NCI-H2107 treated with DMSO at 0.1 percent for 48 hours (cell line): ENCODE results near the gene NR4A1.

ENCODE experiments used
- DNase-seq: peaks from one replicate; lab custom pipeline; 2025; ENCODE audit not compliant: unreplicated experiment; lab: John Stamatoyannopoulos, UW

NR4A1 gene

DNA sequence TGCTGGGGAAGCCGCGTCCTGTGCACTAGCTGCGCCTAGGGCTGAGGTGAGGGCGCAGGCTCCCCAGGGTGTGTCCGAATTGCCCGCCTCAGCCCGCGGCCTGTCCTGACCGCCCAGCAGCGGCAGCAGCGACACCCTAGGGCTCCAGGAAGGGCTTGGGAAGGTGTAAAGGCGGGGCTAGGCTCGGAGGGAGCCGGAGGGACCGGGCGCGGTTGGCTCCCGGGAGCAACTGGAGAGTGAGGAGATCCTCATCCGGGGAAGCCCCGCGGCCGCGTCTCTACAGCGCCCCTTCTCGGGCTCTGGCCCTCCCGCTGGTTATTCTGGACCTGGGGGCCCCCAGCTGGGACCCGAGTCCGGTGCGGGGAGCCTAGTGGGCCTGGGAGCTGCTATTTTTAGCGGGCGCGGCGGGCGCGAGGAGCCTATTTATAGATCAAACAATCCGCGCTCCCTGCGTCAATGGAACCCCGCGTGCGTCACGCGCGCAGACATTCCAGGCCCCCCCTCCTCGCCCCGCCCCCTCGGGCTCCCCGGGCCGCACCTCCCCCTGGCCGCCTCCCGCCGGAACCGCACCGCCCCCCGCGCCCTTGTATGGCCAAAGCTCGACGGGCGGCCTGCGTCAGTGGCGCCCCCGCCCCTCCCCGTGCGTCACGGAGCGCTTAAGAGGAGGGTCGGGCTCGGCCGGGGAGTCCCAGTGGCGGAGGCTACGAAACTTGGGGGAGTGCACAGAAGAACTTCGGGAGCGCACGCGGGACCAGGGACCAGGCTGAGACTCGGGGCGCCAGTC lies at the start of gene NR4A1:
TSS of gene NR4A1 (plus strand) at position 685 of the 784 bp plus-strand sequence. CDS start 2,887 bp downstream, outside the sequence.
- DNase-seq: peak; percentile 69

DNA sequence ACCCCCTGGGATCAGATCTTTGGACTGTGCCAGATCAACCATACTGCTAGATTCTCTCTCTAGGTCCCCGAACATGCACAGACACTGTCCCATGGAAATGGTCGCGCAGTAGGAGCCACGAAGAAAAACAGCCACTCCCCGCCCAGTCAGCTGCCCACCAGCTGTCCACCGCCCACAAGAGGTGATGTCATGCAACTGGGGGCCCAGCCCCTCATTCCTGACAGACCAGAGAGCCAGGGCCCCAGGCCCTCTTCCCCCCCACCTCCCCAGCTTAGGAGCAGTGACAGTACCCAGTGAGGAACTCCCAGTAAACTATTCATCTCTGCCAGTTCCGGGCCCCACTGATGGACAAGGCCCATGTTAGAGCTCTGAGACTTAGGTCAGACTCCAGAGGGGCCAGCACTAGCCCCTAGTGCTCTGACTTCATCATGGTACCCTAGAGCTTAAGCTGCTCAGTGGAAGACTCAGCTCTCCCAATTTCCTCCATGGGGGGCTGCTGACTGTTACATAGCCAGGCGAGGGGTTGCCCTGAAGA lies 48.2 kb upstream of the NR4A1 start:
- DNase-seq: no peak

DNA sequence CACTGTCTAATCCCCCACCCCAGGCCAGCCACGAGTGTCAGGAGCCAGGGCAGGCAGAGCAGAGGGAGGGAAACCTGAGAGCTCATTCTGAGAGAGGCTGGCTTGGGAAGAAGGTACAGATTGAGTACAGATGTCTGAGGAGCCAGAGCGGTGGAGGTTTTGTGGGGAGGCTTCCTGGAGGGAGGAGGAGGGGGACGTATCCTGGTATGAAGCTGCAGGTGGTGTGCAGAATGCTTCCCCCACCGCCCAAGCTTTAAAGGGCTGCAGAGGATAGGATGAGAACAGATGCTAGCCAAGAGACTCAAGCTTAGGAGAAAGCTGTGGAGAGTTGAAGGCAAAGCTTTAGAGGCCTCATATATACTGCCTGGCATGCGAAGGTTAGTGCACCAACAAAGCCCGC lies 47.7 kb upstream of the NR4A1 start:
- DNase-seq: peak; percentile 44

DNA sequence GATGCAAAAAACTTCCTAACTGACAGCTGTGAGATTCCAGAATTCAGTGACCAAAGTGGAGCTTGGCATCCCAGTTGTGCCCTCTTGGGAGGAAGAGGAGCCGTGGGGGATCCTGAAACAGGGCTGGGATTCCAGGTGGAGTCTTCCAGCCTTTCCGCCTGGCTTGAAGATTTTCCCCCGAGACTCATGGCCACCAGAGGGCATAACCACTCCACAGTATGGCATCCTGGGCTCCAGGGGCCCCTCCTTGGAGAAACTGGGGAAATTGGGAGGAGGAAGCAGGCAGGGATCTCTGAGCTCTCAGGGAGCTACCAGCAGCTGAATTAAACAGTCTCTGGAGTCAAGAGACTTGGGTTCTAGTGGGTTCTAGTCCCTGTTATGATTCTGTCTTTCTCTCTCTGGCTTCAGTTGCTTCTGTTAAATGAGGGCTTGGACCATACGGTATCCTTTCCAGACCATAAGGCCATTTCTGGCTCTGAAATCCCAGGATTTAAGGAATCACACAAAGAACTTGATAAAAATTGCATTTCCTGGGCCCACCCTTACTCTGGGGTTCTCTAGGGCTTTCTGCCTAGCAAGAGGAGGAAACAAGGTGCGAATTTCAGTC lies 47.1 kb upstream of the NR4A1 start:
- peak; percentile 81 for DNase-seq

DNA sequence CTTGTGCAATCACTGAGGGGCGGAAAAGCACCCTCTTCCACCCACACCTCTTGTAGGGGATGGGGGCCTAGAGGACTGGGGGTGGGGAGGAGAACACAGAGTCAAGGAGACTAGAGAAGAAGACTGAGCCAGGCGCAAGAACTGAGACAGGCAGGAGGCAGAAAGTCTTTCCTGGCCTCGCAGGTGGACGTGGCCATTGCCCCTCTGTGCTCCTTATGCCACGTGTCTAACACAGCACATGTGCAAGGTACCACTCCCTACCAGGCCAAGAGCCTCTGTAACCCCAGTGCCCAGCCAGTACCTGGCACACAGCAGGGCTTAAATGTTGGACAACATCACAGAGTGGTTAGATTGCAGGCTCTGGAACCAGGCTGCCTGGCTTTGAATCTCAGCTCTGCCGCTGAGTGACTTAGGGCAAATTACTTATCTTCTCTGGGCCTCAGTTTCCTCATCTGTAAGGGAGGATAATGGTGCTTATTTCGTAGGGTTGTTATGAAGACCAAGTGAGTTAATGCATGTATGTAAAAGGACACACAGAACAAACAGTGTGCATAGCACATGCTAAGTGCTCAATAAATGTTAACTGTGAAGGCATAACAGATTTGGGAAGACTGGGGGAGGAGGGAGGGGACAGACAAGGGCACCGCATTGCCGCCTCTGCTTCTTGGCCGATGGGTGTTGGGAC lies 45.9 kb upstream of the NR4A1 start:
- DNase-seq: no peak

DNA sequence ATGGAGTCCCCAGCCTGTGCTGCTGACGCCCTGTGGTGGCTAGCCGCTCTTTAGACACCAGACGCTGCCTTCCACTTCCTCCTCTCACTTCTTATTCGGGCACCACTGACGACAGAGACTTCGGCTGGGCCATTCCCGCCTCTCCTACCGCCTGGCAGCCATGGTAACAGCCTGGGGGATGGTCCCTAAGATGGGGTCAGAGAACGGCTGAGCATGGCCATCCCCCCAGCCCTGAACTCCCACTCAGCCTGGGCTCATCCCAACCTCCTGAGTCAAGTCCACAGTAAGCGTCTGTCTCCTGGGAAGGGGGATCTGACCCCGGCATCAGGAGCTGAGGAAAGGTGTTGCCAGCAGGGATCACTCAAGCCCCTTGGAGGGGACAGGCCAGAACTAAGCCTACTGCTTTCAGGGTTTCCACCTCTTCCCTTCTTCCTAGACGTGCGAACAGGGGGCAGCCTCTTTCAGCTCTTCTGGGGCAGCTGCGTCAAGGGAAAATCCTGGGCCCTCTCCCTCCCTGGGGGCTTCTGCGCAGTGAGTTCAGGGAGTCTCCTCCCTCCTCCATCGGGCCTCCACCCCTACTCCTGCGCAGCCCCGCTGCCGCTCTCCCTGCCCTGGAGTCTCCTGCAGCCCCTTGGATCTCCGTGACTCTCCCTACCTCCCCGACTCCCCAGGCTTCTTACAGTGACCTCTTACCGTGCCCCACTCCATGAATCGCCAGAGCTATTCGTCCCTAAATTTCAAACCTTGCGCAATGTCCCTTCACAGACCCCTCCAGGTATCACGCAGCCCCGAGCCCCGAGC lies 45.1 kb upstream of the NR4A1 start:
- no peak for DNase-seq

DNA sequence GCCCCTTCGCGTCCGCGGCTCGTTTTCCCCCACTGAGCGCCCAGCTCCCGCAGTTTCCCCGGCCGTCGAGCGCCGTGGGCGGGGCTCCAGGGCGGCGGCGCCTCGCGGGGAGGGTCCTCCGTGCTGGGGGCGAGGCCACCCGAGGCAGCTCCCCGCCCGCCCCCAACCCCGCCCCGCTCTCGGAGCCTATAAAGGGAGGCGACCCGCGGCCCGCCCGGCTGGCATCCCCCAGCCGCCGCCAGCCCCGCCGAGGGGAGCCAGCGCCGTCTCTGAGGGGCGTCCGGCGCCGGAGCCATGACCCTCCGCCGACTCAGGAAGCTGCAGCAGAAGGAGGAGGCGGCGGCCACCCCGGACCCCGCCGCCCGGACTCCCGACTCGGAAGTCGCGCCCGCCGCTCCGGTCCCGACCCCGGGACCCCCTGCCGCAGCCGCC lies 44.5 kb upstream of the NR4A1 start, which contains the start of gene TAMALIN:
TSS of gene TAMALIN (plus strand) at position 221 of the 432 bp plus-strand sequence. CDS start at position 295, 74 bp downstream.
- peak; percentile 41 for DNase-seq

DNA sequence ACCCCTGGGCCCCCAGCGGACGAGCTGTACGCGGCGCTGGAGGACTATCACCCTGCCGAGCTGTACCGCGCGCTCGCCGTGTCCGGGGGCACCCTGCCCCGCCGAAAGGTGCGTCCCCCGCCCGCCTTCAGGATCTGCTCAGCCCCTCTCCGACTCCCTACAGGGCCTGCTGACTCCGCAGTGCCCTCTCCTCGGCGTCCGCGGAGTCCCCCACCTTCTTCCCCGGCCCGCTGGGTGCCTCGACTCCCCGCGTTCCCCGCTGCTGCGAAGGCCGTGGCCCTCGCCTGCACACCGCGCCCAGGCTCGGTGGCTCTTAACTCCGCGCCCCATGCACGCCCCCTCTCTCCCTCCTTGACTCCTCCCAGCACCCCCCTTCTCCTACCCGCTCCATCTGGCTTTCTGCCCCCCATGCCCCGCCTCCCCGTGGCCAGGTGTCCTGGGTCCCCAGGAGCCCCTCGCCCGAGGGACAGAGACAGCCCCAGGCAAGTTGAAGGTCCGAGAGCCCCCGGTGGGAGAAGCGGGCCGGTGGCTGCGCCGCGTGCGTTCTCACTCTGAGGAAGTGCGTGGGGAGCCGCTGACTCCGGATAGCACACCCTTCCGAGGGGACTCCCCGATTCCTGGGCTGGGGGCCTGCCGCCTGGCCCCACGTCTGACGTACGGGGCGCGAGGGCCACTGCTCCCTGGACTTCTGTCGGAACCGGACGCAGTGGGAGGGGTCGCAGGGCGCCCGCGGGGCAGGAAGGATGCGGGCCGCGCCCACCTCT lies 43.9 kb upstream of the NR4A1 start:
- DNase-seq: no peak

DNA sequence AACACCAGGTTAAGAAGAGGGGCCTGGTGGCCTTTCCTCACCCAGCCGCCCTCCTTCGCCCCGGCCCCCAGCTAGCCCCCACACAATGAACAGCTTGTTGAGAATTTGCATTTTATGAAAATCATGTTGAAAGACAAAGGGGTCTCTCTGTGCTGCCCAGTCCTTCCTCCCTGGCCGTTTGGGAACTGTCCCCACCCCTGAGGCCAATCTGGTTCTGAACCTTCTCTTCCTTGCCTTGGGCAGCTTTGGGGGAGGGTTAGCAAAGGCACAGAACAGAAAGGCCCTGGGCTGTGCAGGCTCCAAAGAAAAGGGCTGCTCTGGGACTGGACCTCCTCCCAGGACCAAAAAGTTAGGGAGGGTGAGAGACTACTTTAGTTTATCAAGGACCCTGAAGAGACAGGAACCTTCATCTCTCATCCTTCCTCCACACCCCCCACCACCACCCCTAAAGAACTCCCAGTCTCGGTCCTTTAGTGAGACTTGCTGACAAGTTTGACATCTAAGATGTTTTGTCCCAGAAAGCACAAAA lies 43.2 kb upstream of the NR4A1 start:
- DNase-seq: no peak

DNA sequence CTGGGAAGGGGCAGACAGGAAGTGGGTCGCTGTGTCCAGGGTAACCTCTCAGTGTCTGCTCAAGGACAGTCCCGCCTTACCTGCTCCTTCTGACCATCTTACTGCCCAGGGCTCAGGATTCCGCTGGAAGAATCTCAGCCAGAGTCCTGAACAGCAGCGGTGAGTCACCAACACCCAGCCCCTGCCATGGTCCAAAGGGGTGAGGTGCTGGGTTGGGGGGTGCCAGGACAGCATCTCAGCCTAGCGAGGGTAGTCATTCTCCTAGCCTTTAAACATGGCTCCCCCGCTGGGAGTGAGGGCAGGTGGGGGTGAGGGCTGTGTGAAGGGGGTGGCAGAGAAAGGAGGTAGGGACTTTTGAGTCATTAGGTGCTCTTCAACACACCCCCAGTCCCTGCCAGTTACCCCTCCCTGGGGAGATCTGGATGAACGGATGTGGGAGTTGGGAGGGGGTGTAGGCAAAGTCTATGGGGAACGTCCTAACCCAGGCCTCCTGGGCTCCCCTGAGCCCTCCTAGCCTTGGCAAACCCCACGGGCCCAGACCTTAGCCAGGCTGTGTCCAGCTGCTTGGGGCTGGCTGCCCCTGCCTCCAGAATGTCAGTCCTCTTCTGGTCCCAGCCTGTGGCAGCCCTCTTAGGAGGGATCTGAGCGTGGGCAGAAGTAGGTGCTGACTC lies 42.0 kb upstream of the NR4A1 start:
- DNase-seq: no peak

DNA sequence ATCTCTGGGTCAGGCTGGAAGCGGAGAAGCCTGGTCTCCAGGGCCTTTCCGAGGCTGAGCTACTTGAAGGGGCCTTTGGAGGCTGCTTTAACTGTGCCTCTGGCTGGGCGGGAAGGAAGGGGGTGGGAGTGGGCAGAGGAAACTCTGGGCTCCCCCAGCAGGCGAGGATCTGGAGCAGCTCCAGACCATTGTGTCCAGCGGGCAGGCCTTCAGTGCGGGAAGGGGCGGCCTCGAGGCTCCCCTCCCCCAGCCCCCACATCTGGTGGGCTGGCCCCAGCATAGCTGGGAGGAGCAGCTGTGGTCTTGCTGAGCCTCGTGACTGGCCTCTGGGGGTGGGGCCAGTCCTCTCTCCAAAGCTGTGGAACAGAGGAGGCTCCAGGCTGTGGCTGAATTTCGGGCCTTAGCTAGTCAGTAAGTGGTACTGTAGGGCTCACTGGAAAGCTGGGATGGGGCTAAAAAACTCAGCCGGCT lies 41.1 kb upstream of the NR4A1 start:
- no peak for DNase-seq

DNA sequence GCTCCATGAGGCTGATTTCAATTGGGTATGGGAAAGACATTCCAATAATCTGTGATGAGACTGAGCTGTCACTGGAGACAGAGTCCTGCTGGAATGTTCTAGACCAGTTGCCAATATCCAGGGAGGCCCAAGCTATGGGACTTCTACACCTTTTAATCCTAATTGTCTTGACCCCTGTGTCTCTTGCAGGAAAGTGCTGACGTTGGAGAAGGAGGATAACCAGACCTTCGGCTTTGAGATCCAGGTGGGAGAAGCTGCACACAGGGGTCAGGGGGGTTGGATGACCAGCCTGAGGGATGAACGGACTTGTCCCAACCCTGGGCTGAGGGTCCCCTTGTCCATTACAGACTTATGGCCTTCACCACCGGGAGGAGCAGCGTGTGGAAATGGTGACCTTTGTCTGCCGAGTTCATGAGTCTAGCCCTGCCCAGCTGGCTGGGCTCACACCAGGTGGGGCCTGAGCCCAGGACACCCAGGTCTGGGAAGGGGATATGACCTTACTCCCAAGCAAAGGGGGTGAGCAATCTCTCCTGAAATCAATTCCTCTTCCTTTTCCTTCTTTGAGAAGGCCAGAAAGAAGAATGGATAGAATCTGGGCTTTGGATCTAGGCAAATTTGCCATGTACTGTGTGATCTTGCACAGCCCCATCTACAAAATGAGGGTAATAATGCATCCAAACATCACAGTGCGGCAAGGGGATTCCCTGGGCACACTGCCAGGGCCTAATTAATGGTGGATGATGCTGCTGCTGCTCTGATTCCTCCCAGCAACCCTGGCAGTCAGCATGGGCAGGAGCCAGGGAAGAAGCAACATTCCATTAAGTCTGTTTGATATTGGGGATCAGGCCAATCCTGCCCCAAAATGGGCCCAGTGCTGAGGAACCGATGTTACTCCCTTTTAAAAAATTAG lies 40.3 kb upstream of the NR4A1 start:
- DNase-seq: no peak

DNA sequence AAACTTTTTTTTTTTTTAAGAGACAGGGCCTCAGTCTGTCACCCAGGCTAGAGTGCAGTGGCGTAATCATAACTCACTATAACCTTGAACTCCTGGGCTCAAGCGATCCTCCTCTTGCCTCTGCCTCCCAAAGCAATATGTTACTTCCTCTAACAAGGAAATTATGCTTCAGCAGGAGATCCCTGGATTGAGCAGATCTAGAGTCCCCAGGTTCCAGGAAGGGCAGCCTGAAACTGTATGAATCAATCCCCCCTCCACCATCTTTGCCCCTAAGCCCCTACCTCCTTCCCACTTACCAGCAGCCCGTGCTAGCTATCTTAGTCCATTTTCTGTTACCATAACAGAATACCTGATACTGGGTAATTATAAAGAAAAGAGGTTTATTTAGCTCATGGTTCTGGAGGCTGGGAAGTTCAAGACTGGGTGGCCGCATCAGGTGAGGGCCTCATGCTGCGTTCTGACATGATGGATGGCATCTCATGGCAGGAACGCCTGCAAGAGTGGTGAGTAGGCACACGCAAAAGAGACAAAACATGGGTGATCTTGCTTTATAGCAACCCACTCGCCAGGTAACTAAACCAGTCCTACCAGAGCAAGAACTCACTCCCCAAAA lies 39.5 kb upstream of the NR4A1 start:
- DNase-seq: no peak

DNA sequence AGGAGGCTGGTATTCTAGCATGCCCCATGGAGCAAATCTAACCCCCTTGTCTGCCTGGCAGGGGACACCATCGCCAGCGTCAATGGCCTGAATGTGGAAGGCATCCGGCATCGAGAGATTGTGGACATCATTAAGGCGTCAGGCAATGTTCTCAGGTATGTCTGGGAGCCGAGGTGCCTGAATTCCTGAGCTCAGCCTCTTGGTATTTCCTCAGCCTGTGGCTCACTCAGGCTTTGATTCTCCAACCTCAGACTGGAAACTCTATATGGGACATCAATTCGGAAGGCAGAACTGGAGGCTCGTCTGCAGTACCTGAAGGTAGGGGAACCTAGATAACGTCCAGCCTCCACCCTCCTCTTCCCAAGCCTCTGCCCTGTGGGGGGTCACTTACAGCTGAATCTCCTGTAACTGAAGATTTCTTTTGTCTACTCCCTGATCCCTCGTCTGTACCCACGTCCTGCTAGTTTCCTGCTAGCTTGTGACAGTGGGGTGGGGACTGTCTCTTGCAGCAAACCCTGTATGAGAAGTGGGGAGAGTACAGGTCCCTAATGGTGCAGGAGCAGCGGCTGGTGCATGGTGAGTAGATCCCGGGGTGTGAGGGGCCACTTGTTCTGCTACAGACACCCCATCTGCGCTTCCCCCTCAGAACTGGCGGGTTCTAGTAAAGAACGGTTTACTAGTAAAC lies 37.5 kb upstream of the NR4A1 start:
- no peak for DNase-seq

DNA sequence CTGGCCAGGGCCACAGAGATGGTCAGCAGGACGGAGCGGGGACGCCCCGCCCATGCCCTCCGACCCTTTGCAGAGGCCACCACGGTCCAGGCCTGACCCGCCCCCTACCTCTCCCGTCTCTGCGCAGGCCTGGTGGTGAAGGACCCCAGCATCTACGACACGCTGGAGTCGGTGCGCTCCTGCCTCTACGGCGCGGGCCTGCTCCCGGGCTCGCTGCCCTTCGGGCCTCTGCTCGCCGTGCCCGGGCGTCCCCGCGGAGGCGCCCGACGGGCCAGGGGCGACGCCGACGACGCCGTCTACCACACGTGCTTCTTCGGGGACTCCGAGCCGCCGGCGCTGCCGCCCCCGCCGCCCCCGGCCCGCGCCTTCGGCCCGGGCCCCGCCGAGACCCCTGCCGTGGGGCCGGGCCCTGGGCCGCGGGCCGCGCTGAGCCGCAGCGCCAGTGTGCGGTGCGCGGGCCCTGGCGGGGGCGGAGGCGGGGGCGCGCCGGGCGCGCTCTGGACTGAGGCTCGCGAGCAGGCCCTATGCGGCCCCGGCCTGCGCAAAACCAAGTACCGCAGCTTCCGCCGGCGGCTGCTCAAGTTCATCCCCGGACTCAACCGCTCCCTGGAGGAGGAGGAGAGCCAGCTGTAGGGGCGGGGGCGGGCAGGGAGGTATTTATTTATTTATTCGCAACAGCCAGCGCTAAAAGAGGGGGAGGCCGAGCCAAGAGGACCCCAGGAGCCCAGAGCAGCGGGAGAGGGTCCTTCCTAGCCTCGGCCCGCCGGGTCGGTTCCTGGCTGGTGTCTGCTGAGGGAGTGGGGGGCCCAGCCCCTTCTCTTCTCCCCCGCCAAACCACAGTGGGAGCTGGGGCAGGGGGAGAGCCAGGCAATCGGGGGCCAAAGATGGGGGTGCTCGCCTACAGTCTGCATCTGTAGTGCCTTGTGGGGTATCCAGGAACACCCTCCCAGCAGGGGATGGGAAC lies 36.4 kb upstream of the NR4A1 start:
- no peak for DNase-seq

DNA sequence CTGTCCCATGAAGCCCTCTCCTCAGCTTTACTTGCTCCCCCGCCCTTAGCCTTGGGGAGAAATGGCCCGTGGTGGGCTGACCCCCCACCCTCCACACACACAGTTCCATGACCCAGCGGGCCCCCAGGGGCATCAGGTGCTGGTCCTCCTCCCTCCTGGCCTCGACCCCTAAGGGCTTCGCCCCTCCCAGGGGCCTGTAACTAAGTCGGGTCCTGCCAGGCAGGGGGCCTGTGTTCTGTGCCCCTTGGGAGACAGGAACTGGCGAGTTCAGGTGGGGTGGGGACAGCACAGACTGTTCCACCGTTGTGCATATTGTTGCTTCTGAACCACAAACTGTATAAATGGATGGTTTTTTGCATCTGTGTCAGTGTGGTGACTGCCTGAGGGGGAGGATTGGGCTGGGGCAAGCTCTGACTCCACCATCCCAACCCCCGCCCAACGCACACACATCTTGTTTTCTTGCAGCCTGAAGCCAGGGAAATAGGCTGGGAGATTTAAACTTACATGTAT lies 35.7 kb upstream of the NR4A1 start:
- no peak for DNase-seq
